ENCODE data around the gene TMED7. TPM values are rescaled to one million over a fixed set of nuclear protein-coding genes. Genes with fewer than 3 reads are reported as not detected.

TMED7 gene
- total and polyA plus RNA-seq, 4 donors, result 43.4 to 140 (median 65.8) TPM

DNA sequence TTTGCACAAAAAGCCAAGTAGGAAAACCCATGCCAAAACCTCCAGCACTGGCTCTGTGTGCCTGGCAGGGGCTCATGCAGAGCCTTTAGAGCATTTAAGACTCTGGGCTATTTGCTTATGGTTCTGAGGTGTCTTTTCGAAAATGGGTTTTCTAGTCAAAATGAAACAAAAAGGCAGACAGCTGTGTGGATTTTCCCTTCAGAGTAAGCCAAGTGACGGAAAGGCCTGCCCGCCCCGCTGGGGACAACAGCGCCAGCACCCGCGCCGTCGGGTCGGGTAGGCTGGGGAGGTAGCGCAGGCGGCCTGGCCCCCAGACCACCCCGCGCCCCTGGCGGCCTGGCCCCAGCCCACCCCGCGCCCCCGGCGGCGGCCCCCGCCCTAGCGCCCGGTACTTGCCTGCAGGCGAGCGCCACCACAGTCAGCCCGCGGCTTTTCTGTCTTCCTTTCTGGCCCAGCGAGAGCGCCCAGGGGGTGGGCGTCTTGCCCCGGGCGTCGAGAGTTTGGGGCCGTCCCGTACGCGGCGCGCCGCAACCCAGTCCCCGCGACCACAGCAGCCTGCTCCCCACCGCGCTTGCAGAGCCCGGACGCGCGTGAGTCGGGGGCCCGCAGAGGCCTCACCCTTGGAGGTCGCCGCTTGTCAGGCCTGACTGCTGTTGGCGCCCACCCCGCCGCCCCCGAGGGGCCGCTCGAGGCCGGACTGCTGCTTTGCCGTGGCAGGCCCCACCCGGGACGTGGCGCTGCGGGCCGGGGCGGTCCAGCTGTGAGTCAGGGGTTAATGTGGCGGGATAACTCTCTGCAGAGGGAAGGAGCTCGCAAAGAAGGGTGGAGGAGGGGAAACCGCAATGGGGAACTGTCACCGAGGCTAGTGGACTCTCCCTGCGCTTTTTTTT is 23.9 kb downstream of the TMED7 start, which contains the start of gene TICAM2:
TSS of gene TICAM2 (minus strand) at position 779 of the 890 bp plus-strand sequence. CDS start 21,223 bp downstream, outside the sequence.
- H3K9me3 ChIP-seq (ENCODE audit: control insufficient read depth in 4 of 4, low read length in 3 of 4), result no peaks in the 10 kb centered on the region
- H3K27me3 ChIP-seq (ENCODE audit: control insufficient read depth in 4 of 4, insufficient read depth in 4 of 4, low read length in 3 of 4), result no peaks in the 10 kb centered on the region
- DNase-seq (ENCODE audit: low spot score), result peak; percentile 64
- TF ChIP-seq, protein P1, sequence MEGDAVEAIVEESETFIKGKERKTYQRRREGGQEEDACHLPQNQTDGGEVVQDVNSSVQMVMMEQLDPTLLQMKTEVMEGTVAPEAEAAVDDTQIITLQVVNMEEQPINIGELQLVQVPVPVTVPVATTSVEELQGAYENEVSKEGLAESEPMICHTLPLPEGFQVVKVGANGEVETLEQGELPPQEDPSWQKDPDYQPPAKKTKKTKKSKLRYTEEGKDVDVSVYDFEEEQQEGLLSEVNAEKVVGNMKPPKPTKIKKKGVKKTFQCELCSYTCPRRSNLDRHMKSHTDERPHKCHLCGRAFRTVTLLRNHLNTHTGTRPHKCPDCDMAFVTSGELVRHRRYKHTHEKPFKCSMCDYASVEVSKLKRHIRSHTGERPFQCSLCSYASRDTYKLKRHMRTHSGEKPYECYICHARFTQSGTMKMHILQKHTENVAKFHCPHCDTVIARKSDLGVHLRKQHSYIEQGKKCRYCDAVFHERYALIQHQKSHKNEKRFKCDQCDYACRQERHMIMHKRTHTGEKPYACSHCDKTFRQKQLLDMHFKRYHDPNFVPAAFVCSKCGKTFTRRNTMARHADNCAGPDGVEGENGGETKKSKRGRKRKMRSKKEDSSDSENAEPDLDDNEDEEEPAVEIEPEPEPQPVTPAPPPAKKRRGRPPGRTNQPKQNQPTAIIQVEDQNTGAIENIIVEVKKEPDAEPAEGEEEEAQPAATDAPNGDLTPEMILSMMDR (IDR thresholded peaks at IDR 0.05; ENCODE audit: low read depth, low read length, missing input control), result peak; percentile 13
- TF ChIP-seq YY1 (IDR thresholded peaks at IDR 0.05), result no peak
- TF ChIP-seq HNF4A (conservative IDR thresholded peaks at IDR 0.05), result peak in 1 of 2 donors; percentile 16
- no peak for TF ChIP-seq FOXA1 (IDR thresholded peaks at IDR 0.05)
- peak within 1 kb of the TSS; percentile 95 to 97 for H3K27ac ChIP-seq (ENCODE audit: low read depth in 1 of 2, low read length in 2 of 2)
- H3K4me3 ChIP-seq (ENCODE audit: low read depth in 1 of 3, low read length in 3 of 3), result peak within 1 kb of the TSS; percentile 69 to 85 (median 78)
- peak within 1 kb of the TSS; percentile 82 to 85 for H3K9ac ChIP-seq (ENCODE audit: low read depth in 1 of 2, low read length in 2 of 2)
- peaks cover 0 to 19% (median 7%) of the 10 kb centered on the region in 4 donors for H3K4me1 ChIP-seq (ENCODE audit: control insufficient read depth in 4 of 4, insufficient read depth in 4 of 4, low read length in 3 of 4)
- under 1% methylated on average over 71 of the region's 71 CpGs for WGBS
- peaks cover 0 to 1% (median 0%) of the 10 kb centered on the region in 4 donors for H3K36me3 ChIP-seq (ENCODE audit: control insufficient read depth in 4 of 4, insufficient read depth in 3 of 4, low read depth in 1 of 4, low read length in 3 of 4)

DNA sequence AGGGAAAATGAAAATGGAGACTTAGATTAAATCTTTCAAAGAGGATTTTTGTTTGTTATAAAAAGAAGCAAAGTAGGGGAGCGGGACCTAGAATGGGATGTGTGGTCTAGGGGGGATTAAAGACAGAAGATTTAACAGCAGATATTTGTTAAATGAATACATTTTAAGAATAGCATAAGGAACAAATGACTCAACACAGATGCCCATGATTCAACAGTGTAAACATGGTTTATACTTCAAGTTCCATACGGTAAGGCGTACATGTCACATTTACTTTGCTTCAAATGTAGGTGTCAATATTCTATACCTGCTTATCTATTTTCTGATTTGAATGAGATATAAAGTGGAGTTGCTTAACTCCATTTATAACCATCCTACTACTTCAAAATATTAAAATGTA is 25.1 kb downstream of the TMED7 start:
- no peak for DNase-seq (ENCODE audit: low spot score)
- Histone ChIP-seq H3K4me3 (ENCODE audit: low read depth in 1 of 3, low read length in 3 of 3) (no peak overlapping the region), H3K27ac (ENCODE audit: low read depth in 1 of 2, low read length in 2 of 2) (no peak overlapping the region), H3K9me3 (ENCODE audit: control insufficient read depth in 4 of 4, low read length in 3 of 4) (no peaks in the 10 kb centered on the region), H3K27me3 (ENCODE audit: control insufficient read depth in 4 of 4, insufficient read depth in 4 of 4, low read length in 3 of 4) (no peaks in the 10 kb centered on the region), H3K9ac (ENCODE audit: low read depth in 1 of 2, low read length in 2 of 2) (no peak overlapping the region), H3K36me3 (ENCODE audit: control insufficient read depth in 4 of 4, insufficient read depth in 3 of 4, low read depth in 1 of 4, low read length in 3 of 4) (peaks cover 0 to 1% (median 0%) of the 10 kb centered on the region in 4 donors), H3K4me1 (ENCODE audit: control insufficient read depth in 4 of 4, insufficient read depth in 4 of 4, low read length in 3 of 4) (peaks cover 0 to 19% (median 7%) of the 10 kb centered on the region in 4 donors)
- TF ChIP-seq TAF1 (conservative IDR thresholded peaks at IDR 0.05), result no peak
- no peak for TF ChIP-seq HNF4A (conservative IDR thresholded peaks at IDR 0.05)
- no peak for TF ChIP-seq NR2F2 (IDR thresholded peaks at IDR 0.05)
- 92% methylated on average over 3 of the region's 3 CpGs for WGBS

DNA sequence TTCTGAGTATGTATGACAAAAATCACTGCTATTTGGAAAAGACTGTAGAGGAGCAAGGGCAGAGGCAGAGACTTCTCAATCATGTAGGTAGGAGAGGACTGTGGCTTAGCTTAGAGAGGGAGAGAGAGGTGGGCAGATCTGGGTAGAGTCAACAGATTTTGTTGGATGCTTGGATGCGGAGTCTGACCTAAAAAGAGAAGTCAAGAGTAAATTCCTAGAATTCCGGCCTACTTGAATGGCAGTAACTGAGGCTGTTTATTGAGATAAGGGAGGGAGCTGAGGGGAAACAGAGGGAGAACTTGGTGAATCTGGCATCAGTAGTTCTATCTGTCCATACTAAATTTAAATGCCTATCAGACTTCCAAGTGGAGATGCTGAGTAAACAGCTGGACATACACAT is 25.9 kb downstream of the TMED7 start:
- H3K36me3 ChIP-seq (ENCODE audit: control insufficient read depth in 4 of 4, insufficient read depth in 3 of 4, low read depth in 1 of 4, low read length in 3 of 4), result no peaks in the 10 kb centered on the region
- WGBS, result 90% methylated on average over 2 of the region's 2 CpGs
- no peak overlapping the region for H3K27ac ChIP-seq (ENCODE audit: low read depth in 1 of 2, low read length in 2 of 2)
- TF ChIP-seq FOXA2 (IDR thresholded peaks at IDR 0.05) (no peak), NR2F2 (IDR thresholded peaks at IDR 0.05) (no peak), RXRA (IDR thresholded peaks at IDR 0.05) (no peak)
- TF ChIP-seq, protein P2, sequence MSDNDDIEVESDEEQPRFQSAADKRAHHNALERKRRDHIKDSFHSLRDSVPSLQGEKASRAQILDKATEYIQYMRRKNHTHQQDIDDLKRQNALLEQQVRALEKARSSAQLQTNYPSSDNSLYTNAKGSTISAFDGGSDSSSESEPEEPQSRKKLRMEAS (IDR thresholded peaks at IDR 0.05), result no peak
- DNase-seq (ENCODE audit: low spot score), result no peak
- peak overlapping the region in 1 of 2 donors; percentile 14 for H3K9ac ChIP-seq (ENCODE audit: low read depth in 1 of 2, low read length in 2 of 2)
- peaks cover 0 to 19% (median 7%) of the 10 kb centered on the region in 4 donors for H3K4me1 ChIP-seq (ENCODE audit: control insufficient read depth in 4 of 4, insufficient read depth in 4 of 4, low read length in 3 of 4)
- no peak overlapping the region for H3K4me3 ChIP-seq (ENCODE audit: low read depth in 1 of 3, low read length in 3 of 3)
- H3K9me3 ChIP-seq (ENCODE audit: control insufficient read depth in 4 of 4, low read length in 3 of 4), result no peaks in the 10 kb centered on the region
- no peaks in the 10 kb centered on the region for H3K27me3 ChIP-seq (ENCODE audit: control insufficient read depth in 4 of 4, insufficient read depth in 4 of 4, low read length in 3 of 4)

DNA sequence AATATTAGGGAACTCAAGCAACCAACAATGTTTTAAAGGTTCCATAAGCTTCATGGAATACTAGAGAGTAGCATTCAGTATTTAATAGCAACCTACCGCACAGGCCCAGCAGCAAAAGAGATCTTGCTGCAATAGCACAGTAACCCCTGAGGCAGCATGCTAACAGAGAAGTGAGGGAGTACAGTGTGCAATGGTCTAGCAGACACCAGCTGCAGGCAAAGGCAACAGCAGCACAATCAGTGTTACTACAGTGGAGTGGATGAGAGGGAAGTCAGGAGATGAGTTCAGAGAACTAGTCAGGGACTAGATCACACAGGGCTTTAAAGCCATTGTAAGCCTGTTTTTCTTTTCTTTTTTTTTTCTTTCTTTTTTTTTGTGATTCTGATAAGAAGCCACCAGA is 26.3 kb downstream of the TMED7 start:
- H3K27ac ChIP-seq (ENCODE audit: low read depth in 1 of 2, low read length in 2 of 2), result no peak overlapping the region
- TF ChIP-seq EGR1 (IDR thresholded peaks at IDR 0.05; ENCODE audit: low read depth in 2 of 2) (no peak), HNF4G (IDR thresholded peaks at IDR 0.05) (no peak)

More for the DNA sequence above, 26.3 kb downstream of the TMED7 start:
- H3K27me3 ChIP-seq (ENCODE audit: control insufficient read depth in 4 of 4, insufficient read depth in 4 of 4, low read length in 3 of 4), result no peaks in the 10 kb centered on the region
- no peaks in the 10 kb centered on the region for H3K36me3 ChIP-seq (ENCODE audit: control insufficient read depth in 4 of 4, insufficient read depth in 3 of 4, low read depth in 1 of 4, low read length in 3 of 4)
- H3K4me3 ChIP-seq (ENCODE audit: low read depth in 1 of 3, low read length in 3 of 3), result no peak overlapping the region
- H3K9ac ChIP-seq (ENCODE audit: low read depth in 1 of 2, low read length in 2 of 2), result peak overlapping the region in 1 of 2 donors; percentile 14
- 90% methylated on average over 1 of the region's 1 CpG for WGBS
- H3K4me1 ChIP-seq (ENCODE audit: control insufficient read depth in 4 of 4, insufficient read depth in 4 of 4, low read length in 3 of 4), result peaks cover 0 to 19% (median 7%) of the 10 kb centered on the region in 4 donors
- no peak for DNase-seq (ENCODE audit: low spot score)
- H3K9me3 ChIP-seq (ENCODE audit: control insufficient read depth in 4 of 4, low read length in 3 of 4), result no peaks in the 10 kb centered on the region
